GM10266 (cell line): Measurements from ENCODE around the gene PEDS1.

ENCODE experiments used
- DNase-seq: peaks from one replicate; pipeline ENCODE4 v3.0.0; 2012; ENCODE audit errors: extremely low spot score
- TF ChIP-seq, protein P1 (sequence below): IDR thresholded peaks from 2 replicates; pipeline ENCODE4 v1.5.1; 2012; ENCODE audit warnings: mild to moderate bottlenecking, low read depth; ENCODE audit not compliant: control insufficient read depth, insufficient read depth; ENCODE audit errors: missing control alignments

Gene PEDS1

DNA sequence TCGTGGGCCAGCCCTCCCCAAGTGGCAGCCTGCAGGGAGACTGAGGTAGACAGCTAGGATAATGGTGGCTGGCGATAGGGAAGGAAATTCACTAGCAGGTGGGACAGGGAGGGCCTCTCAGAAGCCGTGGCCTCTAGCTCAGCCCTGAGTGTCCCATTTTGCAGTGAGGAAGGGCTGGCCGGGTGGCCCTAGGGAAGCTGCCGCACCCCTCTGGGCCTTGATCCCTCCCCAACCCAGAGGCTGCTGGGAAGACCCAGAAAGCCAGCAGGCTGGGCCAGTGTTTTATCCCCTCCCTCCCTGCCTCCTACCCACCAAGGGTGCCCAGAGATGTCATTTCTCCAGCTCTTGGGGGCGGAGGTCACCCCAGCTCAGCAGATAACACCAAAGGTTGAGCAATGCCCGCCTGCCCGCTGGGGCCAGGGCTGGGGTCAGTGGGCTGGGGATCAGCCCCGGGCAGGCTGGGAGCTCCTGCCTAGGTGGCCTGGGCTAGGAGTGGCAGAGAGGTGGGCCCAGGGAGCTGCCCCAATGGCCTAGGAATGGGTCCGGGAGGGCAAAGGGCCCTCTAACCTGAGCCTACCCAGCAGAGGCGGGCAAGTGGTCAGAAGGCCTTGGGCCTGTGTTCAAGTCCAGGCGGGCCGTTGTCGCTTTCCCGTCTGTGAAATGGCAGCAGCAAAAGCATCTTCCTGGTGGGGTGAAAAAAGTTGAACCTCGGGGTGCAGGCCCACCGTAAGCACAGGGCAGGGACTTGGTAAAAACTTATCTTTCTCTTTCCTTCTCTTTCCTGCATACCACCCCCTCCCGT, 35.6 kb upstream of the PEDS1 start:
- no peak for DNase-seq
- TF ChIP-seq, protein P1, sequence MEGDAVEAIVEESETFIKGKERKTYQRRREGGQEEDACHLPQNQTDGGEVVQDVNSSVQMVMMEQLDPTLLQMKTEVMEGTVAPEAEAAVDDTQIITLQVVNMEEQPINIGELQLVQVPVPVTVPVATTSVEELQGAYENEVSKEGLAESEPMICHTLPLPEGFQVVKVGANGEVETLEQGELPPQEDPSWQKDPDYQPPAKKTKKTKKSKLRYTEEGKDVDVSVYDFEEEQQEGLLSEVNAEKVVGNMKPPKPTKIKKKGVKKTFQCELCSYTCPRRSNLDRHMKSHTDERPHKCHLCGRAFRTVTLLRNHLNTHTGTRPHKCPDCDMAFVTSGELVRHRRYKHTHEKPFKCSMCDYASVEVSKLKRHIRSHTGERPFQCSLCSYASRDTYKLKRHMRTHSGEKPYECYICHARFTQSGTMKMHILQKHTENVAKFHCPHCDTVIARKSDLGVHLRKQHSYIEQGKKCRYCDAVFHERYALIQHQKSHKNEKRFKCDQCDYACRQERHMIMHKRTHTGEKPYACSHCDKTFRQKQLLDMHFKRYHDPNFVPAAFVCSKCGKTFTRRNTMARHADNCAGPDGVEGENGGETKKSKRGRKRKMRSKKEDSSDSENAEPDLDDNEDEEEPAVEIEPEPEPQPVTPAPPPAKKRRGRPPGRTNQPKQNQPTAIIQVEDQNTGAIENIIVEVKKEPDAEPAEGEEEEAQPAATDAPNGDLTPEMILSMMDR = no peak

DNA sequence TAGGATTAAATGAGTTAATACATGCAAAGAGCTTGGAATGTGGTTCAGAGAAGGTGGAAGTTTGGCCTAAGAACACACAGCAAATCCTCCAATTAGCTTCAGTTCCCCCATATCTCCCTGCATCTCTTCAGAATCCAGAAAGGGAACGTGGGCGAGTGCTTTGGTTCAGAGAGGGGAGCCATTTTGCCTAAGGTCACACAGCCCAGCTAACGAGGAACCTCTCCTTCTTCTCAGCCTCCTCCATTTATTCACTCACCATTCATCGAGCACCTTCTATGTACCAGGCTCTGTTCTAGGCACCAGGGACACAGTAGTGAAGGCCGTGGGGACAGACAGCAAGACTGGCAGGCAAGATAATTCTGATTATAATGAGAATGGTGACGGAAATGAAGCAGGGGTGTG, 34.8 kb upstream of the PEDS1 start:
- DNase-seq = no peak
- TF ChIP-seq, protein P1 = no peak

DNA sequence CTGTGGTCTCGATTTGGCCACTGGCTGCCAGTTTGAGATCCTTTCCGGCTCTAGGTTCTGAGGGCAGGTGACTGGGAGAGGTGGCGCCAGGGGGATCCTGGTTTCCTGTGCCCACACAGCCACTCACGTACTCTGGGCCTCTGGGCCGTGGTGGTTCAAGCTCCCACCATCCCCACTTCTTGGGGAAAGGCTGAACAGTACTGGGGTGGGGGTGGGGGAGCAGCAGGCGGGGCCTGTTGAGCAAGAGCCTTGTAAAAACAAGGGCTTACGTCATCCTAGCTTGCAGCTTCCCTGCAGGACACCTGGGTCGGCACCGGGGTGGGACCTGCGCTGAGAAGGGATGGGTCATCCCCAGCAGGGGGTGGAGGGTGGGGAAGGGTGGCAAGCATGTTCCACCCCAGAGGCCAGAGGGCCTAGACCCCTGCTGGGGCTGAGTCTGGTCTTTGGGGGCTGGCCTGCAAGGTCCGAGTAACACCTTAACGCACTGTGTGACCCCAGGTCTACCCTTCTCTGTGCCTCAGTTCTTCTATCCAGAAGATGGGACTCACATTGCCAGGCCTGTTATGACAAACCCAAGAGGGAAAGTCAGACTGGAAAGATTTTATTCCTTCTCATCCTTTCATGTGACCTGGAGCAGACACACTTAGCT, 34.0 kb upstream of the PEDS1 start:
- DNase-seq = no peak

DNA sequence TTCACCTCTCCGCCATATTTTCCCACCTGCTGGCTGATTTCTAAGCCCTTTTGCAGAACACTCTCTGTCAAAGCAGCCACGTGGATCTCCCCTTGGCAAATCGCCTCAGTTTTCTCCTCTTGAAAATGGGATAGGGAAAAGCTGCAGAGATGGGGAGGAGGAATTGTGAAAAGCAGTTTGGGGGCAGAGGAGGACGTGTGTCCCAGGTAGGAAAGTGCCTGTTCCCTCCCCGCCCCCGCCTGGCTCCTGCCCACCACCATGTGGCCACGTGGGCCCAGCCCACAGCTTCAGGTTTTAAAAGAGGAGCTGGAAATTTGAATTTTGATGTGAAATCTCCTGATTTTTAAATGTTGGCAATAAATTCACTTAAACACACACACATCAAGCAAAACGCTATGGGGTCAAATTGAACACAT, 33.5 kb upstream of the PEDS1 start:
- TF ChIP-seq, protein P1 = no peak
- DNase-seq = no peak

More for the DNA sequence above, 34.0 kb upstream of the PEDS1 start:
- TF ChIP-seq, protein P1 = no peak

DNA sequence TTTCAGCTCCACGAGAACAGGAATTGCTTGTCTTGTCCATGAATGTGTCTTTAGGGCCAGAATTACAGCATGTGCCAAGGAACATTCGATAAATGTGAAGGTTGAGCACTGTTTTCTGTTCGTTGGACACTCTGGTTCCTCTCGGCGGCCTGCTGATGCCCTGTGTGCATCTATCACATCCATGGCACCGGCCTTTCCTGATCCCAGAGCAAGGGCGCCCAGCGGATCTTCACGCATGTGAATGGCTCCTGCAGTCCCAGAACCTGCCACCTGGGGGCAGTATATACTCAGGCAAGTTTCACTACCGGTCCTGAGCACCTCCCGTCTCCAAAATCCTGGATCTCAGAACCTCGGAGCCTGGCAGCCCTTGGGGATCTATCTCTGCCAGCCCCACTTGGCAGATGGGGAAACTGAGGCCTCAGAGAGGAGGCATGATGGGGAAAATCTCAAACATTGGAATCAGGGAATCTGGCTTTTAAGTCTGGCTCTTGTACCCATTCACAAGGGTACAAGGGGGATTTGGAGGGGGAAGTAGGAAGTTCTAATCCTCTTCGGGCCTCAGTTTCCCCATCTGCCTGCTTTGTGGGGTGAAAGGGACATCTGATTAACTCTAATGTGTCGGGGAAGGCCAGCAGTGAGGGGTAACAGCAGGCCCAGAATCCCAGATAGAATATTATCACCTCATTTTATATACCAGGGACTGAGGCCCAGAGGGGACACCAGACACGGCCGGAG, 32.8 kb upstream of the PEDS1 start:
- TF ChIP-seq, protein P1 = peak; percentile 90
- peak; percentile 75 for DNase-seq

DNA sequence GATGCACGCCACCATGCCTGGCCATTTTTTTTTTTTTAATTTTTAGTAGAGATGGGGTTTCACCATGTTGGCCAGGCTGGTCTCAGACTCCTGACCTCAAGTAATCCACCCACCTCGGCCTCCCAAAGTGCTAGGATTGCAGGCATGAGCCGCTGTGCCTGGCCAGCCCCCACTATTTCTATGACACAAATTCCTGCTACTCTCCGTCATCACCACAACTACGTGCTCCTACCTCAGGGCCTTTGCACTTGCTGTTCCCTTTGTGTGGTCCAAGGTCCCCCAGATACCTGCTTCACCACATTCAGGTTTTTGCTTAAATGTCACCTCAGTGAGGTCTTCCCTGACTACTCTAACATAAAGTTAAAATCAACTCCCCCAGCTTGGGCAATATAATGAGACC, 31.9 kb upstream of the PEDS1 start:
- TF ChIP-seq, protein P1 = no peak
- DNase-seq = no peak
